ENCODE results near the gene UBLCP1.
"Not testable (repeated sequence)": the region's sequence is repeated elsewhere in the genome, so short reads cannot be mapped to it uniquely, and the experiment has no call there.

UBLCP1 gene

GRCh38 chr5:159257007-159257406, 6.1 kb upstream of the UBLCP1 start:
- DNase-seq, result no peak

DNA sequence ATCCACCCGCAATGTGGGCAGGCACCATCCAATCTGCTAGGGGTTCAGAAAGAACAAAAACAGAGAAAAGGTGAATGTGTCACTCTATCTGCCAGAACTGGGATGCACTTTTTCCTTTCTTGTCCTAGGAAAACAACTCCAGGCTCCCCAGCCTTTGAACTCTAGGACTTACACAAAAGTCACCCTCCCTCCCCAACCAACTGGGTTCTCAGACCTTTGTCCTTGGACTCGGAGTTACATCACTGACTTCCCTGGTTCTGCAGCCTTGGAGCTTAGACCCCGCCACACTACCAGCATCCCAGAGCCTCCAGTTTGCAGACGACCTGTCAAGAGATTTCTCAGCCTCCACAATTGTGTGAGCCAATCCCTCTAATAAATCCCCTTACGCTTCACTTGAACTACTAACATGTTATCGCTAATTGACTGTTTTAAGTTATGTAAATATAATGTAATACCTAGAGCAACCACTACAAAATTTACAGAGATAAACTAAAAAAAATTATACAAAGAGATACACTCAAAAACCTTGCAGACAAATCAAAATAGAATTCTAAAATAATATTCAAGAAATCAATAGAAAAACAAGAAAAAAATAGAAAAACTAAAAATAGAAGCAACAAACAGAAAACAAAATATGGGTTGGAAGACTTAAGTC, 5.3 kb upstream of the UBLCP1 start:
- DNase-seq, result no peak

GRCh38 chr5:159258361-159258760, 4.7 kb upstream of the UBLCP1 start:
- no peak for DNase-seq

DNA sequence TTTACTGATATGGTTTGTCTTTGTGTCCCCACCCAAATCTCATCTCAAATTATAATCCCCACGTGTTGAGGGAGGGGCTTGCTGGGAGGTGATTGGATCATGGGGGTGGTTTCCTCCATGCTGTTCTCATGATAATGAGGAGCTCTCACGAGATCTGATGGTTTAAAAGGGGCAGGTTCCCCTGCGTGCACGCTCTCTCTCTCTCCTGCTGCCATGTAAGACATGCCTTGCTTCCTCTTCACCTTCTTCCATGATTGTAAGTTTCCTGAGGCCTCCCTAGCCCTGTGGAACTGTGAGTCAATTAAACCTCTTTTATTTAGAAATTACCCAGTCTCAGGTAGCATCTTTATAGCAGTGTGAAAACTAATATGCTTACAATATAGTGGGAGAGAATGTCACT, 2.9 kb upstream of the UBLCP1 start:
- DNase-seq, result not testable (repeated sequence)

GRCh38 chr5:159262472-159262858, 625 bp upstream of the UBLCP1 start:
- DNase-seq, result peak; percentile 11

- no peak for DNase-seq
These were observed 447 bp downstream of the UBLCP1 start for GRCh38 chr5:159263569-159263905.

GRCh38 chr5:159266764-159267163, 3.7 kb downstream of the UBLCP1 start:
- not testable (repeated sequence) for DNase-seq

DNA sequence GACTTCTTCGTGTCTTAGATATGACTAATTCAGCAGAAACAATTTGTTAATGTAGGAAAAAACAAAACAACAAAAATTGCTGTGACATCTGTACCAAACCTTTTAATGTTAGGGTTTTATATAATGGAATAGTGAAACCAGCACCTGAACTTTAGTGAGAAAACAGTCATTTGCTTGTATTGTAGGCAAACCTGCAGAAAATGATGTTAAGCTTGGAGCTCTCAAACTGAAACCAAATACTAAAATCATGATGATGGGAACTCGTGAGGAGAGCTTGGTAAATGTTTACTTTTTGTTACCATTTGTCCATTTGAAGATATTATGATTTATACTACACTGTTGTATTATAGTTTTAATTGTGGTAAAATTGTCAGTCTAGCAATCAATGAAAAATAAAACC, 6.6 kb downstream of the UBLCP1 start:
- DNase-seq, result no peak

DNA sequence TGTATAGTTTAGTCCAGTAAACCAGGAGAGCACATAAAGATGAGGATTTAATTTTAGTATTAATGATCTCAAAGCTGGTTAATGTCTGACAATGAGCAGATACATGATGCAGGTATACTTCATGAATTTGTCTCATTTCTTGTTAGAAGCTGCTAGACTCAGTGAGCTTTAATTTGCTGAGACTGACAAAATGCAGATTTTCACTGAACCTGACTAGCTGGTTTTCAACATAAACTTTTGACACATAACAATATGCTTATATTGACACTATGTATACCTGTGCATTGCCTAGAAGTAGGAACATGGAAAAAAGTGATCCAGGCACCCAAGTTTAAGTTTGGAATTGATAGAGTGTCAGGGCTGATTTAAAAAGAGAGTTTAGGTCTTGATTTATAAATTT, 10.8 kb downstream of the UBLCP1 start:
- DNase-seq, result no peak

- DNase-seq, result no peak
These were observed 11.6 kb downstream of the UBLCP1 start for GRCh38 chr5:159274676-159275075.

GRCh38 chr5:159286420-159287035, 23.4 kb downstream of the UBLCP1 start:
- DNase-seq, result peak; percentile 8

- DNase-seq, result no peak
These were observed 27.7 kb downstream of the UBLCP1 start for GRCh38 chr5:159290741-159291140.

DNA sequence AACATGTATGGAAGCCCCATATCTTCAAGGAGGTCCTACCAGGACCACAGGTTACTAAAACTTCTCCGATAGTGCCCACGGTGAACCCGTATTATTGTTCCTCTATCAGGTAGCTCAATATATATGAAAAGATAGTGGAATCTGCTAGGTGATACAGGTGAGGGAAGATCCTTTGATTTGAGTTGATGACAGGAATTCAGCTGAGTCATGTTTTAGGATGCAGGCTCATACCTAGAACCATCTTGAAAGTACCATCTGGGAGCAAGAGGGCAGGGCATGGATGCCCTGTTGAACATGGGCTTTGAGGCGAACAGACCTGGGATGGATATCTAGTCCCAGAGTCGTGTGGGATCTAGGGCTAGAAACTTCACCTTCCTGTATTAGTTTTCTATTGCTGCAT, 31.8 kb downstream of the UBLCP1 start:
- DNase-seq, result no peak

GRCh38 chr5:159297300-159297699, 34.2 kb downstream of the UBLCP1 start:
- DNase-seq, result not testable (repeated sequence)

GRCh38 chr5:159301466-159301865, 38.4 kb downstream of the UBLCP1 start:
- DNase-seq, result no peak

DNA sequence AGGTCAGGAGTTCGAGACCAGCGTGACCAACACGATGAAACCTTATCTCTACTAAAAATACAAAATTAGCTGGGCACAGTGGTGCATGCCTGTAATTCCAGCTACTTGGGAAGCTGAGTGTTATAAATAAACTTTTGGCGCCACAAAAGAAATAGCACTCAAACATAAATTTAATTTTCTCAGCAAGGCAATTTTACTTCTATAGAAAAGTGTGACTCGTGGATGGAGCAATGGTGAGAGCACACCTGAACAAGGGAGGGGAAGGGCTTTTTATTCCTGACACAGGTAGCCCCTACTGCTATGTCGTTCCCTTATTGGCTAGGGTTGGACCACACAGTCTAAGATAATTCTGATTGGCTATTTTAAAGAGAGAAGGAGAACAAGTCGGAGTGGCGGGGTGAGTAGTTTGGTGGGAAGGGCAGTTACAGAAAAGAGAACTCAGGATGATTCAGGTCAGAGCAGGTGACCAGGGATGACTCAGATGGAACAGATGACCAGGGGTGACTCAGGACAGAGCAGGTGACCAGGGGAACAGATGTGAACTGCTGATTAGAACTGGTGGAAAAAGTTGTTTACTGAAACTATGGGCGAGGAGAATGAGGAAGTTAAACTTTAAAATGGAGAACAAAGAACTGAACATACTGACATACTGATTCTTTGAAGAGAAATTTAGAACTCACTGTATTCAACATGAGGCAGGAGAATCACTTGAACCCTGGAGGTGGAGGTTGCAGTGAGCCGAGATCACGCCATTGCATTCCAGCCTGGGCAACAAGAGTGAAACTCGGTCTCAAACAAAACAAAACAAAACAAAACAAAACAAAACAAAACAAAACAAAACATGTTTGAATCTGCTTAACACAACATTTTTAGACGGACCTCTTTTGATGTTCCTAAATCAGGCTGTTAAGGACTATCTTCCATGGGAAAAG, 39.1 kb downstream of the UBLCP1 start:
- DNase-seq, result not testable (repeated sequence)

DNA sequence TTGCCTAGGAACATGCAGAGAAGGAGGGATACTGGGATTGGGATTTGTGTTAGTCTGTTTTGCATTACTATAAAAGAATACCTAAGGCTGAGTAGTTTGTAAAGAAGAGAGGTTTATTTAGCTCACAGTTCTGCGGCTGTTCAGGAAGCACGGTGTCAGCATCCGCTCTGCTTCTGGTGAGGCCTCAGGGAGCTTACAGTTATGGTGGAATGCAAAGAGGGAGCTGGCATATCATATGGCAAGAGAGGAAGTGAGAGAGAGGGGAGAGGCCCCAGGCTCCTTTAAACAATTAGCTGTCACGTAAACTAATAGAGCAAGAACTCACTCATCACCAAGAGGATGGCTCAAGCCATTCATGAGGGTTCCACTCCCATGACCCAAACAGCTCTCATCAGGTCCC, 40.2 kb downstream of the UBLCP1 start:
- no peak for DNase-seq

DNA sequence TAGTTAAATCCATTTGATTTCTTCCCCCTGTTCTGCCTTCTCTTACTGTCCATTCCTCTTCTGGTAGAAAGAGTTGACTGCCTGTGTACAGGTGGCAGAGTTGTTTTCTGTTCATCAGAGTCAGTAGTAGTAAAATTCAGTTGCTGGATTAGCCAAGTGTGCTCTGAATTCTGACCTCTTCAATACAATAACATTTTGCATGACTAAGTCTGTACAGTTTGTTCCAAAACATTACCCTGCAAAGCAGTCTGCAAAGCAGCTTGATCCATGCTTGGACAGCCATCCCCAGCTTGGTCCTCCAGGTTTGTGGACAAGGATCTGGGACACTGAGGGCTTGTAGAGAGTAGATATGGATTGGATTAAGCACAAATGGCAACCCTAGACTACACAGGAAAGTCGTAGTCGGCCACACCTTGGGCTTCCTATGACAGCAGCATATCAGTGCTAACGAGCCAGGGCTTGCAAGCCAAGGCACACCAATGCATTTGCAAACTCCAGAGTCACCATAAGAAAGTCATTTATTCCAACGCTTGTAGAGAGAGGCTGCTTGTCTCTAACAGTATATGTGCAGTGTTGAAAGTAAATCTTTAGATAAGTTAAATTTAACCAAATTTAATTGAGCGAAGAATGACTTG, 42.0 kb downstream of the UBLCP1 start:
- no peak for DNase-seq

DNA sequence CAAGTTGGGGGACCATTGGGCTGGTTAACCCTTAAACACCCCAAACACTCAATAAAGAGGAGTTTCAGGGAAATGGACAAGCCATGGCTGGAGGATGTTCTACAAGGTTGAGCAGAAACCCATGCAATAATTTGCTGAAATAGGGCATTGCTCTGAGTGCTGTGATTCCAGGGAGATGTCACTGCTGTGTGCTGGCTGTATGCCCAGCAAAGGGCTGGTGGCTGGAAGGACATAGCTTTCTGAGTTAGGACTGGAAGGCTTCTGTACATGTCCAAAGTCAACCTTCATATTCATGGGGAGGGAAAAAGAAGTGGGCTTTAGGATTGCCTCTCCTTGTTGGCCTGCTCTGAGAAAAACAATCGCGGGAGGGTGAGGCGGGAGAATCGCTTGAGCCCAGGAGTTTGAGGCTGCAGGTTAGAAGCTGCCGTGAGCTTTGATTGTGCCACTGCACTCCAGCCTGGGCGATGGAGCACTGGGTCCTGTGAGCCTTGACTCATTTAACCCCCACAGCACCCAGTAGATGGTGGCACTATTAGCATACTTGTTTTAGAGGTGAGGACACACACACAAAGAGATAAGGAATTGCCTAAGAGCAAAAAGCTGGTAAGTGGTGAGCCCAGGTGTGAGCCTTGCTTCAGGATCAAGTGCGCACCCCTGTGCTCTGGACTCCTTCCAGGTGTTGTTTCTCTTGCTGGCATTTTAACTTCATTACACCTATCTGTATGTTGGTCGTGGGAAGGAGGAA, 46.8 kb downstream of the UBLCP1 start:
- DNase-seq, result no peak

- peak; percentile 57 for DNase-seq
These were observed 47.4 kb downstream of the UBLCP1 start for GRCh38 chr5:159310511-159310910.

- DNase-seq, result no peak
These were observed 48.0 kb downstream of the UBLCP1 start for GRCh38 chr5:159311063-159311462.

- DNase-seq, result no peak
These were observed 50.1 kb downstream of the UBLCP1 start for GRCh38 chr5:159313197-159313596.
